Panc1 (cell line): ENCODE results near the gene NF1.

Experiments used
- CTCF ChIP-seq: fragments of 450-650 bp; IDR thresholded peaks from 2 replicates; pipeline ENCODE4 v1.5.1; 2017; ENCODE audit warnings: mild to moderate bottlenecking
- POLR2AphosphoS5 ChIP-seq: IDR thresholded peaks from 2 replicates; pipeline ENCODE4 v1.6.1; 2012; ENCODE audit warnings: mild to moderate bottlenecking, low read depth, low read length, moderate library complexity
- REST ChIP-seq, 2 experiments: IDR thresholded peaks; 2 replicates each; pipeline ENCODE4 v1.6.1; 2011 to 2012; ENCODE audit warnings: low read depth in 2 of 2, control low read depth in 1 of 2, low read length in 1 of 2, mild to moderate bottlenecking in 1 of 2, moderate library complexity in 1 of 2; ENCODE audit not compliant: insufficient read depth in 1 of 2
- SIN3A ChIP-seq: IDR thresholded peaks from 2 replicates; pipeline ENCODE4 v1.6.1; 2012; ENCODE audit warnings: low read depth, mild to moderate bottlenecking, low read length, moderate library complexity, borderline replicate concordance; ENCODE audit not compliant: insufficient read depth
- TCF7L2 ChIP-seq: IDR thresholded peaks from 2 replicates; pipeline ENCODE4 v1.6.1; 2011; ENCODE audit warnings: mild to moderate bottlenecking, low read depth, low read length, inconsistent platforms

GRCh38 chr17:31171701-31172100, 76.9 kb downstream of the NF1 start:
- TF ChIP-seq REST (IDR thresholded peaks at IDR 0.05; ENCODE audit: insufficient read depth in 1 of 2, low read depth in 2 of 2, low read length in 1 of 2), result no peak
- TF ChIP-seq CTCF, result no peak
- TF ChIP-seq POLR2AphosphoS5, result no peak
- no peak for TF ChIP-seq SIN3A
- no peak for TF ChIP-seq TCF7L2
